A673 (cell line): ENCODE measurements around the gene AGER. TPM values are rescaled to one million over a fixed set of nuclear protein-coding genes. Genes with fewer than 3 reads are reported as not detected.

Source experiments
- BruUV-seq: library from RNA; stranded (reverse); fragments of 400-500 nt; replicated peaks from 2 replicates; lab custom pipeline; 2021; lab: Mats Ljungman, UMichigan
- CTCF ChIA-PET: fragments of 300-600 bp; sonication (Branson Sonifier 250); formaldehyde crosslinking; loops from one replicate; lab custom pipeline; 2022; ENCODE audit warnings: antibody characterized with exemption; lab: Charles Lee
- POLR2A ChIA-PET: fragments of 300-600 bp; sonication (Branson Sonifier 250); formaldehyde crosslinking; loops from one replicate; lab custom pipeline; 2022; ENCODE audit warnings: antibody characterized with exemption; ENCODE audit not compliant: low non-redundant PET; lab: Charles Lee
- DNase-seq: peaks from one replicate; pipeline ENCODE4 v3.0.0-alpha.2; 2015; ENCODE audit warnings: low spot score
- H3K27ac ChIP-seq: fragments of 200-600 bp; sonication (generic); 2 replicates; pipeline ENCODE4 v1.5.1; 2016; ENCODE audit warnings: mixed run types, low read depth, mild to moderate bottlenecking, mixed read lengths, antibody characterized with exemption, low read length; ENCODE audit not compliant: poor library complexity, severe bottlenecking
- H3K27me3 ChIP-seq: fragments of 200-600 bp; sonication (generic); replicated peaks from 2 replicates; pipeline ENCODE4 v1.6.1; 2017; ENCODE audit warnings: mixed run types, low read depth, mild to moderate bottlenecking, mixed read lengths, antibody characterized with exemption, low read length; ENCODE audit not compliant: insufficient read depth, poor library complexity
- H3K36me3 ChIP-seq: fragments of 200-600 bp; sonication (generic); 2 replicates; pipeline ENCODE4 v1.6.1; 2016; ENCODE audit warnings: mixed run types, mild to moderate bottlenecking, mixed read lengths, antibody characterized with exemption, low read length; ENCODE audit not compliant: insufficient read depth, poor library complexity, severe bottlenecking
- H3K4me1 ChIP-seq: fragments of 200-600 bp; sonication (generic); 2 replicates; pipeline ENCODE4 v1.6.1; 2017; ENCODE audit warnings: mixed run types, mild to moderate bottlenecking, mixed read lengths, antibody characterized with exemption, low read length; ENCODE audit not compliant: insufficient read depth, poor library complexity, severe bottlenecking
- H3K4me3 ChIP-seq: fragments of 200-600 bp; sonication (generic); 2 replicates; pipeline ENCODE4 v1.5.1; 2016; ENCODE audit warnings: low read depth, mixed run types, mild to moderate bottlenecking, mixed read lengths, low read length; ENCODE audit not compliant: poor library complexity, severe bottlenecking
- H3K9me3 ChIP-seq: fragments of 200-600 bp; sonication (generic); 2 replicates; pipeline ENCODE4 v1.6.1; 2016; ENCODE audit warnings: mixed run types, low read depth, mild to moderate bottlenecking, mixed read lengths, antibody characterized with exemption, low read length; ENCODE audit not compliant: poor library complexity, severe bottlenecking
- EZH2 ChIP-seq: fragments of 200-600 bp; sonication (generic); IDR thresholded peaks from 2 replicates; pipeline ENCODE4 v1.6.1; 2017; ENCODE audit warnings: borderline replicate concordance, low read depth, mild to moderate bottlenecking, mixed read lengths, antibody characterized with exemption, low read length; ENCODE audit not compliant: poor library complexity, severe bottlenecking
- intact Hi-C: fragments of 100-400 bp; cut with micrococcal nuclease; formaldehyde crosslinking; loops from one replicate; pipeline ENCODE4 v1.10.0; 2022; ENCODE audit not compliant: unreplicated experiment
- microRNA-seq: library from miRNA; unstranded; fragments of <30 nt; microRNA quantifications from one replicate; pipeline ENCODE4 v1.2.0, GENCODE V29; 2021
- total RNA-seq: library from RNA; stranded (reverse); gene quantifications from 2 replicates; pipeline ENCODE4 v1.2.3, GENCODE V29; 2021
- TF ChIP-seq, protein P1 (sequence below): fragments of 300-800, 200-600 bp; sonication (generic); conservative IDR thresholded peaks from 2 replicates; pipeline ENCODE4 v1.5.1; 2017; ENCODE audit warnings: low read depth, mild to moderate bottlenecking, antibody characterized with exemption, low read length, moderate library complexity, mixed read lengths

AGER gene
- total RNA-seq, 1 experiment from 2014 or later, result 13.3 TPM

DNA sequence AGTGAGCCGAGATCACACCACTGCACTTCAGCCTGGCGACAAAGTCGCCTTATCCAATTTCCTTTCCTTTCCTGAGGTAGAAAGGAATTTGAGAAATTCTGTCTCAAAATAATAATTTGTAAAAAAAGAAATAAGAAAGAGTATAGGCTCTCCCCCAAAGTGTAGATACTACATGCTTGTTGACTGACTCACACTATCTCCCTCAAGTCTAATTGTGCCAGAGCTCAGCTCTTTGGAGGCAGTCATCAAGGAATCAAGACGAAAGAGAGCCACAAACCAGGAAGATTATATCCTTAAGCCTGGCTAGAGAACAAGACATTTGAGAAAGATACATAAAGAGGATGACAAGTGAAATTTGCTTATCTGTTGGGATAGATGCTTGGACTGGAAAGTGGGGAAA, 50.3 kb downstream of the AGER start:
- TF ChIP-seq, protein P1, sequence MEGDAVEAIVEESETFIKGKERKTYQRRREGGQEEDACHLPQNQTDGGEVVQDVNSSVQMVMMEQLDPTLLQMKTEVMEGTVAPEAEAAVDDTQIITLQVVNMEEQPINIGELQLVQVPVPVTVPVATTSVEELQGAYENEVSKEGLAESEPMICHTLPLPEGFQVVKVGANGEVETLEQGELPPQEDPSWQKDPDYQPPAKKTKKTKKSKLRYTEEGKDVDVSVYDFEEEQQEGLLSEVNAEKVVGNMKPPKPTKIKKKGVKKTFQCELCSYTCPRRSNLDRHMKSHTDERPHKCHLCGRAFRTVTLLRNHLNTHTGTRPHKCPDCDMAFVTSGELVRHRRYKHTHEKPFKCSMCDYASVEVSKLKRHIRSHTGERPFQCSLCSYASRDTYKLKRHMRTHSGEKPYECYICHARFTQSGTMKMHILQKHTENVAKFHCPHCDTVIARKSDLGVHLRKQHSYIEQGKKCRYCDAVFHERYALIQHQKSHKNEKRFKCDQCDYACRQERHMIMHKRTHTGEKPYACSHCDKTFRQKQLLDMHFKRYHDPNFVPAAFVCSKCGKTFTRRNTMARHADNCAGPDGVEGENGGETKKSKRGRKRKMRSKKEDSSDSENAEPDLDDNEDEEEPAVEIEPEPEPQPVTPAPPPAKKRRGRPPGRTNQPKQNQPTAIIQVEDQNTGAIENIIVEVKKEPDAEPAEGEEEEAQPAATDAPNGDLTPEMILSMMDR, result no peak
- TF ChIP-seq EZH2, result no peak
- Histone ChIP-seq H3K4me3 (no peak overlapping the region), H3K4me1 (peaks cover 11% of the 10 kb centered on the region), H3K27ac (no peak overlapping the region), H3K27me3 (no peaks in the 10 kb centered on the region), H3K9me3 (no peaks in the 10 kb centered on the region), H3K36me3 (no peaks in the 10 kb centered on the region)
- intact Hi-C loops, result no loop called here
- DNase-seq, result no peak
- ChIA-PET CTCF (no interaction called here), POLR2A (no interaction called here)
- no TSS peak for BruUV-seq

DNA sequence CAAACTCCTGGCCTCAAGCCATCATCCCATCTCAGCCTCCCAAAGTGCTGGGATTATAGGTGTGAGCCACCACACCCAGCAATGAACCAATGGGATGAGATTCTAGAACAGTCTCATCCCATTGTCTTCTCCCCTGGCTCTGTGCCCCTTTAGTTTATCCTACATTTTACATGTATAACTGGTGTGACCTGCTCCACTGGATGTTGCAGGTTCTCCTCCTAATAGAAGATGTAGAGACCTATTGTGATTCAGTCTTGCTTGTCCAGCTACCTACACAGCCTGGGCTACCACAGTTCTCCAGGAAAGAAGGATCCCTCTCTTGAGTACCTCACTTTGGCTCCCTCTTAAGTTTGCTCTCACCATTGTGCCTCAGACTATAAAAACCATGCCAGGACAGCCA, 51.9 kb downstream of the AGER start:
- no peaks in the 10 kb centered on the region for H3K27me3 ChIP-seq
- H3K4me3 ChIP-seq, result no peak overlapping the region
- no peak overlapping the region for H3K27ac ChIP-seq
- ChIA-PET CTCF (no interaction called here), POLR2A (no interaction called here)
- DNase-seq, result no peak
- BruUV-seq, result no TSS peak
- intact Hi-C loops, result no loop called here
- no peaks in the 10 kb centered on the region for H3K9me3 ChIP-seq
- TF ChIP-seq EZH2, result no peak
- TF ChIP-seq, protein P1, result no peak
- H3K4me1 ChIP-seq, result peaks cover 13% of the 10 kb centered on the region
- no peaks in the 10 kb centered on the region for H3K36me3 ChIP-seq

DNA sequence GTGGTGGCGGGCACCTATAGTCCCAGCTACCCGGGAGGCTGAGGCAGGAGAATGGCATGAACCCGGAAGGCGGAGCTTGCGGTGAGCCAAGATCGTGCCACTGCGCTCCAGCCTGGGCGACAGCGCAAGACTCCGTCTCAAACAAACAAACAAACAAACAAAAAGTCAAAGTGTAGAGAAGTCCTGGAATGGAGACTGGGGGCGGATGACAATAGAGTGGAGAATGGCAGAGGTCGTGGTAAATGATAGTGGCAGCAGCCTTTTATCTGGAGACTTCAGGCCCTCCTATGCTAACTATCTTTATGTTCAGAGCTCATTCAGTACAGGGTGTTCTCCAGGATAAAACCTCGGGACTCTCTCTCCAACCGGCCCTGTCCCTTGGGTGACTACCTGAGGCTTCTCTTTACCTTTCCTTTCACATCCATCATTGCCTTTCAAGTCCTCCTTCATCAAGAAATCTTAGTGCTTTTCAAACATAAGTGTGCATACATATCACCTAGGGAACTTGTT, 52.6 kb downstream of the AGER start:
- no peak for TF ChIP-seq EZH2
- TF ChIP-seq, protein P1, result no peak
- ChIA-PET CTCF (no interaction called here), POLR2A (no interaction called here)
- Histone ChIP-seq H3K4me1 (peaks cover 20% of the 10 kb centered on the region), H3K9me3 (no peaks in the 10 kb centered on the region), H3K27ac (no peak overlapping the region), H3K27me3 (no peaks in the 10 kb centered on the region), H3K36me3 (no peaks in the 10 kb centered on the region), H3K4me3 (no peak overlapping the region)
- BruUV-seq, result no TSS peak
- no peak for DNase-seq
- intact Hi-C loops, result no loop called here

Small RNA genes within 50 kb of the gene (microRNA-seq; reads per million reads assigned to microRNA genes)
- gene MIR6721, result 10.0 reads per million, percentile 30 among the genes with 10 or more reads in this experiment
- gene MIR6833, result not detected

Other genes starting within 250 kb of the AGER start
- 0.32 TPM in 1 of 2 replicates, not detected in the other for gene CFB, start 238.2 kb downstream of the AGER start, total RNA-seq
- gene NELFE, start 225.3 kb downstream of the AGER start, total RNA-seq, result 94.3 and 96.8 TPM in 2 replicates
- 64.2 and 71.3 TPM in 2 replicates for gene SKIC2, start 225.1 kb downstream of the AGER start, total RNA-seq
- gene DXO, start 212.1 kb downstream of the AGER start, total RNA-seq, result 35.6 and 37.2 TPM in 2 replicates
- gene C4A, start 202.2 kb downstream of the AGER start, total RNA-seq, result 4.6 TPM in 2 replicates
- 2.2 and 2.3 TPM in 2 replicates for gene C4B, start 169.5 kb downstream of the AGER start, total RNA-seq
- 0.15 TPM in 1 of 2 replicates, not detected in the other for gene CYP21A2, start 145.8 kb downstream of the AGER start, total RNA-seq
- gene TNXB, start 74.9 kb downstream of the AGER start, total RNA-seq, result 11.5 and 13.6 TPM in 2 replicates
- 70.2 and 74.7 TPM in 2 replicates for gene ATF6B, start 56.0 kb downstream of the AGER start, total RNA-seq
- gene FKBPL, start 54.0 kb downstream of the AGER start, total RNA-seq, result 13.5 and 14.1 TPM in 2 replicates
- 4.5 and 4.7 TPM in 2 replicates for gene PRRT1, start 32.3 kb downstream of the AGER start, total RNA-seq
- gene PPT2, start 30.1 kb downstream of the AGER start, total RNA-seq, result 58.6 and 70.9 TPM in 2 replicates
- 31.3 and 32.4 TPM in 2 replicates for gene EGFL8, start 19.7 kb downstream of the AGER start, total RNA-seq
- gene AGPAT1, start 8.2 kb downstream of the AGER start, total RNA-seq, result 102 and 108 TPM in 2 replicates
- gene RNF5, start 5.8 kb downstream of the AGER start, total RNA-seq, result 62.9 and 67.0 TPM in 2 replicates
- gene PBX2, start 5.9 kb upstream of the AGER start, total RNA-seq, result 84.0 and 97.2 TPM in 2 replicates
- gene GPSM3, start 8.4 kb upstream of the AGER start, total RNA-seq, result 4.8 and 6.0 TPM in 2 replicates
- 2.4 and 2.8 TPM in 2 replicates for gene NOTCH4, start 39.8 kb upstream of the AGER start, total RNA-seq
- gene TSBP1, start 187.7 kb upstream of the AGER start, total RNA-seq, result not detected in 2 replicates
- not detected in 2 replicates for gene BTNL2, start 222.9 kb upstream of the AGER start, total RNA-seq